ENCODE data around the gene ANKRD12.

DNA sequence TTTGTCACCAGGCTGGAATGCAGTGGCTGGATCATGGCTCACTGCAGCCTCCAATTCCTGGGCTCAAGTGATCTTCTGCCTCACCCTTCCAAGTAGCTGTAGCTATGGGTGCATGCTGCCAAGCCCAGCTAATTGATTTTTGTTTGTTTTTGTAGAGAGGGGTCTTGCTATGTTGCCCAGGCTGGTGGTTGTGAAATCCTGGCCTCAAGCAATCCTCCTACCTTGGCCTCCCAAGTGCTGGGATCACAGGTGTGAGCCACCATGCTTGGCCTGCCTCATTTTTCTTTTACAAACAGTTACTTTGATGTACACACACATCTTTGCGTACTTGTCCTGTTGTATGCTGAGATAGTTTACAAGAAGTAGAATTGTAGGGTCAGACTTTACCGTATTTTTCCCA lies 13.1 kb upstream of the ANKRD12 start:
- TF ChIP-seq CTCF (conservative IDR thresholded peaks at IDR 0.05 in 1 of 2, IDR thresholded peaks at IDR 0.05 in 1 of 2; ENCODE audit: low read depth in 1 of 2, low read length in 2 of 2) (no peak), EZH2 (IDR thresholded peaks at IDR 0.05; ENCODE audit: low read length, missing control alignments) (no peak)
